Measurements from ENCODE around the gene GFM1.

Gene GFM1

GRCh38 chr3:158644345-158644908, at the start of gene GFM1:
TSS of gene GFM1 (plus strand) at chr3:158644527. CDS start at chr3:158644635, 108 bp downstream.
- Mint-ChIP-seq H3K9me3 (no peaks in the 10 kb centered on the region), H3K4me1 (ENCODE audit: low read depth) (peaks cover 32% of the 10 kb centered on the region), H3K27ac (peak within 1 kb of the TSS; percentile 92), H3K4me3 (peak within 1 kb of the TSS; percentile 96), H3K27me3 (ENCODE audit: low read depth) (no peaks in the 10 kb centered on the region), H3K36me3 (ENCODE audit: low read depth) (peaks cover 24% of the 10 kb centered on the region)
- DNase-seq (ENCODE audit: low spot score), result peak; percentile 91

- no peaks in the 10 kb centered on the region for H3K4me1 Mint-ChIP-seq (ENCODE audit: low read depth)
- H3K9me3 Mint-ChIP-seq, result no peaks in the 10 kb centered on the region
- H3K4me3 Mint-ChIP-seq, result no peak overlapping the region
Measured at GRCh38 chr3:158600787-158601186, 43.5 kb upstream of the GFM1 start.

GRCh38 chr3:158602227-158602626, 42.1 kb upstream of the GFM1 start:
- H3K9me3 Mint-ChIP-seq, result no peaks in the 10 kb centered on the region
- H3K27ac Mint-ChIP-seq, result no peak overlapping the region
- DNase-seq (ENCODE audit: low spot score), result no peak
- no peak overlapping the region for H3K4me3 Mint-ChIP-seq
- no peaks in the 10 kb centered on the region for H3K4me1 Mint-ChIP-seq (ENCODE audit: low read depth)
- H3K36me3 Mint-ChIP-seq (ENCODE audit: low read depth), result no peaks in the 10 kb centered on the region
- H3K27me3 Mint-ChIP-seq (ENCODE audit: low read depth), result no peaks in the 10 kb centered on the region

More at GRCh38 chr3:158600787-158601186, 43.5 kb upstream of the GFM1 start:
- no peak for DNase-seq (ENCODE audit: low spot score)
- no peaks in the 10 kb centered on the region for H3K36me3 Mint-ChIP-seq (ENCODE audit: low read depth)
- no peak overlapping the region for H3K27ac Mint-ChIP-seq
- H3K27me3 Mint-ChIP-seq (ENCODE audit: low read depth), result no peaks in the 10 kb centered on the region

GRCh38 chr3:158617982-158618875, 26.1 kb upstream of the GFM1 start:
- Mint-ChIP-seq H3K36me3 (ENCODE audit: low read depth) (no peaks in the 10 kb centered on the region), H3K9me3 (peaks cover 35% of the 10 kb centered on the region)

GRCh38 chr3:158625881-158626280, 18.4 kb upstream of the GFM1 start:
- no peaks in the 10 kb centered on the region for H3K4me1 Mint-ChIP-seq (ENCODE audit: low read depth)

More at GRCh38 chr3:158617982-158618875, 26.1 kb upstream of the GFM1 start:
- Mint-ChIP-seq H3K4me3 (no peak overlapping the region), H3K4me1 (ENCODE audit: low read depth) (no peaks in the 10 kb centered on the region), H3K27ac (no peak overlapping the region), H3K27me3 (ENCODE audit: low read depth) (no peaks in the 10 kb centered on the region)
- DNase-seq (ENCODE audit: low spot score), result no peak

GRCh38 chr3:158631981-158632380, 12.3 kb upstream of the GFM1 start:
- H3K27ac Mint-ChIP-seq, result no peak overlapping the region
- H3K4me1 Mint-ChIP-seq (ENCODE audit: low read depth), result no peaks in the 10 kb centered on the region
- H3K36me3 Mint-ChIP-seq (ENCODE audit: low read depth), result no peaks in the 10 kb centered on the region
- DNase-seq (ENCODE audit: low spot score), result no peak
- H3K4me3 Mint-ChIP-seq, result no peak overlapping the region
- H3K9me3 Mint-ChIP-seq, result no peaks in the 10 kb centered on the region
- H3K27me3 Mint-ChIP-seq (ENCODE audit: low read depth), result no peaks in the 10 kb centered on the region

More at GRCh38 chr3:158625881-158626280, 18.4 kb upstream of the GFM1 start:
- peaks cover 7% of the 10 kb centered on the region for H3K9me3 Mint-ChIP-seq
- H3K36me3 Mint-ChIP-seq (ENCODE audit: low read depth), result no peaks in the 10 kb centered on the region
- no peak for DNase-seq (ENCODE audit: low spot score)
- H3K27me3 Mint-ChIP-seq (ENCODE audit: low read depth), result no peaks in the 10 kb centered on the region
- no peak overlapping the region for H3K27ac Mint-ChIP-seq
- no peak overlapping the region for H3K4me3 Mint-ChIP-seq

DNA sequence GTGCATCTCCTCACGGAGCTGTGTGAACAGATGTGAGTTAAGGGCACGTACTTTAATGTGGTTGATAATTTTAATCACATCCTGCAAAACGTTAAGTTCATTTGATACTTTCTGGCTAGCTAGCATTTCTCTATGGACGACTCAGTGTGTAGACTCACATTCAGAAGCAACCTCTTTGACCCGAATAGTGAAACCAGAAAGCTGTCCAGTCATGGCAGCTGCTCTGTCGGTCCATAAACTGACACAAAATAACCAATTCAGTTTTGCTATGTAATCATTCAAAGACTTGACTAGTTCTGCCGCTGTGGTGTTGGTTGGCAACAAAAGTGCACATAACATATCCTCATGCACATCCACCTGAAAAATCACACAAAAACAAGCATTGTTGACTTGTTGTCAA, 3.7 kb upstream of the GFM1 start:
- no peaks in the 10 kb centered on the region for H3K27me3 Mint-ChIP-seq (ENCODE audit: low read depth)
- DNase-seq (ENCODE audit: low spot score), result no peak
- H3K9me3 Mint-ChIP-seq, result no peaks in the 10 kb centered on the region
- H3K4me3 Mint-ChIP-seq, result no peak overlapping the region
- H3K4me1 Mint-ChIP-seq (ENCODE audit: low read depth), result peaks cover 11% of the 10 kb centered on the region
- no peak overlapping the region for H3K27ac Mint-ChIP-seq
- H3K36me3 Mint-ChIP-seq (ENCODE audit: low read depth), result no peaks in the 10 kb centered on the region

DNA sequence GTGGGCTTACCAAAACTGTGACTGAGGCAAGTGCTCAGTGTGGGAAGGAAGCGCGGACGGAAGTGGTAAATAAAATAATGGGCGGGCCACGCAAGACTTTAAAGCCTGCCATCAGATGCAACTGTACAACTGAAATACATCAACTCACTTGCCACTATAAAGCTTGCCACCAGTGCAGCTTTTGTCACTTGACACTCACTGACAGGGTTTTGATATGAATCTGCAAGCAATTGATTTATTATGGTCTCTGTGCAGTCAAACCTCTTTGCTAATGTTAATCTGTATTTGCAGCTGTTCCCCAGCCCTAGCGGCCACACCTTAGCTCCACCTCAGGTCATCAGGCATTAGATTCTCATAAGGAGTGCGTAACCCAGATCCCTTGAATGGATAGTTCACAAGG, 2.3 kb upstream of the GFM1 start:
- H3K27ac Mint-ChIP-seq, result no peak overlapping the region
- DNase-seq (ENCODE audit: low spot score), result no peak
- H3K9me3 Mint-ChIP-seq, result no peaks in the 10 kb centered on the region
- H3K36me3 Mint-ChIP-seq (ENCODE audit: low read depth), result peaks cover 8% of the 10 kb centered on the region
- no peak overlapping the region for H3K4me3 Mint-ChIP-seq
- no peaks in the 10 kb centered on the region for H3K27me3 Mint-ChIP-seq (ENCODE audit: low read depth)
- peaks cover 20% of the 10 kb centered on the region for H3K4me1 Mint-ChIP-seq (ENCODE audit: low read depth)

- H3K4me3 Mint-ChIP-seq, result no peak overlapping the region
Measured at GRCh38 chr3:158642474-158643210, 1.7 kb upstream of the GFM1 start.

DNA sequence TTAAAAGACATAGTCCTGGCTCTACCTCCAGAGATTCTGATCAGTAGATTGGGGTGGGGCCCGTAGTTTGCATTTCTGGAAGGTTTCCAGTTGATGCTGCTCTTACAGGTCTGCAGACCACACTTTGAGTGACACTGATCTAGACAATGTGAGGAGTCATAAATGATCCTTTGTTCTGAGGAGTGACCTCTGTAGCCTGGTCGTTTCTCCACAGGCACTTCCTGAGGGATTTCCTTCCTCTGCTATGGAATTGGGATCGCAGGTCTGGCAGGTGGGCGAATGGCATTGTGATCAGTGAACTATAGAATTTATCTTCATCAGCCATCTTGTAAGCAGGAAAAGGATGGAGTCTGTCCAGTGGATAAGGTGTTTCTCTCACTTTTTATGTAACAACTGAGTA, 5.5 kb downstream of the GFM1 start:
- no peak overlapping the region for H3K4me3 Mint-ChIP-seq
- H3K36me3 Mint-ChIP-seq (ENCODE audit: low read depth), result peaks cover 39% of the 10 kb centered on the region
- H3K27ac Mint-ChIP-seq, result no peak overlapping the region
- no peaks in the 10 kb centered on the region for H3K27me3 Mint-ChIP-seq (ENCODE audit: low read depth)
- no peaks in the 10 kb centered on the region for H3K9me3 Mint-ChIP-seq
- no peak for DNase-seq (ENCODE audit: low spot score)
- peaks cover 29% of the 10 kb centered on the region for H3K4me1 Mint-ChIP-seq (ENCODE audit: low read depth)

More at GRCh38 chr3:158642474-158643210, 1.7 kb upstream of the GFM1 start:
- Mint-ChIP-seq H3K9me3 (no peaks in the 10 kb centered on the region), H3K27me3 (ENCODE audit: low read depth) (no peaks in the 10 kb centered on the region), H3K27ac (no peak overlapping the region), H3K36me3 (ENCODE audit: low read depth) (peaks cover 13% of the 10 kb centered on the region), H3K4me1 (ENCODE audit: low read depth) (peaks cover 24% of the 10 kb centered on the region)
- no peak for DNase-seq (ENCODE audit: low spot score)

DNA sequence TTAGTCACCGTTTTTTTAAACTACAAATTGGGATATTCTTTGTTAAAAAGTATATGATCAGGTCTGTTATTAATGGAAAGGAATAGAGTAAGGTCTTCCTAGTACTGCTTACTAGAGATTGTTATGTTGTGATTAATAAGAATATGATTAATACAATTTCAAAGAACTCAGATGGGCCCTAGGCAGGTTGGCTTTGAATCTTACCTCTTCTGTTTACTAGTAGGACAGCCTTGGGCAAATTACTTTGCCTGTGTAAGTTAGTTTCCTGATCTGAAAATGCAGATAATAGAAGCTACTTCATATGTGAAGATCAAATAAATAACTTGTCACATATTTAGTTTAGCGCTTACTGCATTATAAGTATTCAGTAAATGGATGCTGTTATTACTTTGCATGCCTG, 6.9 kb downstream of the GFM1 start:
- no peak for DNase-seq (ENCODE audit: low spot score)
- H3K4me1 Mint-ChIP-seq (ENCODE audit: low read depth), result peaks cover 21% of the 10 kb centered on the region
- no peak overlapping the region for H3K27ac Mint-ChIP-seq
- no peaks in the 10 kb centered on the region for H3K27me3 Mint-ChIP-seq (ENCODE audit: low read depth)
- H3K9me3 Mint-ChIP-seq, result no peaks in the 10 kb centered on the region
- peaks cover 40% of the 10 kb centered on the region for H3K36me3 Mint-ChIP-seq (ENCODE audit: low read depth)
- no peak overlapping the region for H3K4me3 Mint-ChIP-seq

DNA sequence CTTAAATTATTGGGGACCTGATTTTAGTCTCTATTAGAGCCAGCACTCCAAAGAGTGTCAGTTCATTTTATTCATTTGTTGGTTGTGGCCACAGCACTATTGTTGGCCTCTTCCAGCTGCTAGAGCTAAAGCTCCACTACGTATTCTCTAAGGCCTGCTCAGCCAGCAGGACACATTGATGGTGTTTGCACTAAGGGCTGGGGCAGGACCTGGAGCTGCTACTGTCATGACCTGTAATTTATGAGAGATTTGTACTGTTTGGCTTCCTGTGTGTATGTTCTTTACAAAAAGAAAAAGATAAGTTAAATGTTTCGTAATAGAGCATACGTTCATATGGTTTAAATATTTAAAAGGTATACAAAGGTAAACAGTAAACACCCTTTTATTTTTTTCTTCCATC, 8.1 kb downstream of the GFM1 start:
- Mint-ChIP-seq H3K4me3 (no peak overlapping the region), H3K27me3 (ENCODE audit: low read depth) (no peaks in the 10 kb centered on the region), H3K9me3 (no peaks in the 10 kb centered on the region), H3K27ac (no peak overlapping the region), H3K4me1 (ENCODE audit: low read depth) (peaks cover 11% of the 10 kb centered on the region), H3K36me3 (ENCODE audit: low read depth) (peaks cover 38% of the 10 kb centered on the region)
- no peak for DNase-seq (ENCODE audit: low spot score)

DNA sequence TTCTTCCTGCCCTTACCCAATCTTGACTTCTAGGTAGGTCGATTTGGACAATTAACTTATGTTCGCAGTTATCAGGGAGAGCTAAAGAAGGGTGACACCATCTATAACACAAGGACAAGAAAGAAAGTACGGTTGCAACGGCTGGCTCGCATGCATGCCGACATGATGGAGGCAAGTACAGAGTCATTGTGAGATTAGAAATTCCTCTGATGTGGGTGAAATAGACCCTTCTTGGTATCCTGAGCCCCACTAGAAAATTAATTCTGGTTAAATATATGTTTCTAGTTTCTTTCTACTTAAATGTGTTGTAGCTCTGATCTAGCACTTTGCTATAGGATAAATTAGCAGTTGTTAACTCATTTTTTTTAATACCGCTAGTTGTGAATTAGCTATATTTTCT, 14.6 kb downstream of the GFM1 start:
- Mint-ChIP-seq H3K4me1 (ENCODE audit: low read depth) (peaks cover 9% of the 10 kb centered on the region), H3K9me3 (no peaks in the 10 kb centered on the region), H3K27me3 (ENCODE audit: low read depth) (no peaks in the 10 kb centered on the region), H3K36me3 (ENCODE audit: low read depth) (peaks cover 28% of the 10 kb centered on the region), H3K4me3 (no peak overlapping the region), H3K27ac (no peak overlapping the region)
- no peak for DNase-seq (ENCODE audit: low spot score)

Data from T-helper 2 cell treated with Interferon-gamma antibody and Interleukin-4, amounts not matched to agents 5 μg/mL and 100 μg/mL, for 36 hours (primary cell).